GM21717 (cell line): ENCODE results near the gene CSRP3.

Experiments used
- ATAC-seq: cut with Tn5 transposase; IDR thresholded peaks from one replicate; pipeline ENCODE4 v1.9.1; 2021; ENCODE audit warnings: mild to moderate bottlenecking, moderate library complexity; ENCODE audit not compliant: unreplicated experiment

The CSRP3 gene

GRCh38 chr11:19191530-19192169 is 10.1 kb downstream of the CSRP3 start:
- ATAC-seq = no peak

- no peak for ATAC-seq
These were observed 13.9 kb downstream of the CSRP3 start for GRCh38 chr11:19187833-19188258.

GRCh38 chr11:19187114-19187832 is 14.5 kb downstream of the CSRP3 start:
- ATAC-seq = no peak

GRCh38 chr11:19185516-19186052 is 16.2 kb downstream of the CSRP3 start:
- no peak for ATAC-seq

- no peak for ATAC-seq
These were observed 16.7 kb downstream of the CSRP3 start for GRCh38 chr11:19185036-19185435.

- ATAC-seq = no peak
These were observed 18.1 kb downstream of the CSRP3 start for GRCh38 chr11:19183646-19184045.

- no peak for ATAC-seq
These were observed 20.1 kb downstream of the CSRP3 start for GRCh38 chr11:19181531-19182261.

- no peak for ATAC-seq
These were observed 25.1 kb downstream of the CSRP3 start for GRCh38 chr11:19176629-19177186.

GRCh38 chr11:19173964-19174638 is 27.7 kb downstream of the CSRP3 start:
- no peak for ATAC-seq

- ATAC-seq = no peak
These were observed 28.6 kb downstream of the CSRP3 start for GRCh38 chr11:19173004-19173689.

GRCh38 chr11:19168090-19168489 is 33.7 kb downstream of the CSRP3 start:
- ATAC-seq = no peak

- ATAC-seq = no peak
These were observed 36.9 kb downstream of the CSRP3 start for GRCh38 chr11:19164881-19165280.

GRCh38 chr11:19164230-19164855 is 37.4 kb downstream of the CSRP3 start:
- no peak for ATAC-seq

GRCh38 chr11:19163617-19164016 is 38.2 kb downstream of the CSRP3 start:
- ATAC-seq = no peak

GRCh38 chr11:19162951-19163505 is 38.8 kb downstream of the CSRP3 start:
- ATAC-seq = no peak

- ATAC-seq = no peak
These were observed 40.1 kb downstream of the CSRP3 start for GRCh38 chr11:19161651-19162050.

- no peak for ATAC-seq
These were observed 40.9 kb downstream of the CSRP3 start for GRCh38 chr11:19160847-19161246.

GRCh38 chr11:19156892-19157291 is 44.9 kb downstream of the CSRP3 start:
- ATAC-seq = no peak

GRCh38 chr11:19145319-19145718 is 56.5 kb downstream of the CSRP3 start:
- no peak for ATAC-seq
